ENCODE measurements around the gene MANSC1.

The MANSC1 gene

GRCh38 chr12:12392413-12392812, 42.4 kb upstream of the MANSC1 start:
- TF ChIP-seq CTCF (IDR thresholded peaks at IDR 0.05; ENCODE audit: borderline replicate concordance, insufficient read depth, low read depth, low read length): no peak
- H3K4me3 ChIP-seq (ENCODE audit: low read depth, low read length): no peak overlapping the region

- TF ChIP-seq CTCF (IDR thresholded peaks at IDR 0.05; ENCODE audit: borderline replicate concordance, insufficient read depth, low read depth, low read length): no peak
- no peak overlapping the region for H3K4me3 ChIP-seq (ENCODE audit: low read depth, low read length)
These were observed 37.5 kb upstream of the MANSC1 start for GRCh38 chr12:12387501-12387900.

GRCh38 chr12:12384571-12385340, 34.7 kb upstream of the MANSC1 start:
- H3K4me3 ChIP-seq (ENCODE audit: low read depth, low read length): no peak overlapping the region
- no peak for TF ChIP-seq CTCF (IDR thresholded peaks at IDR 0.05; ENCODE audit: borderline replicate concordance, insufficient read depth, low read depth, low read length)

GRCh38 chr12:12381982-12382381, 31.9 kb upstream of the MANSC1 start:
- no peak overlapping the region for H3K4me3 ChIP-seq (ENCODE audit: low read depth, low read length)
- no peak for TF ChIP-seq CTCF (IDR thresholded peaks at IDR 0.05; ENCODE audit: borderline replicate concordance, insufficient read depth, low read depth, low read length)

- no peak for TF ChIP-seq CTCF (IDR thresholded peaks at IDR 0.05; ENCODE audit: borderline replicate concordance, insufficient read depth, low read depth, low read length)
- no peak overlapping the region for H3K4me3 ChIP-seq (ENCODE audit: low read depth, low read length)
These were observed 31.0 kb upstream of the MANSC1 start for GRCh38 chr12:12380949-12381593.

GRCh38 chr12:12379831-12380730, 30.0 kb upstream of the MANSC1 start:
- no peak for TF ChIP-seq CTCF (IDR thresholded peaks at IDR 0.05; ENCODE audit: borderline replicate concordance, insufficient read depth, low read depth, low read length)
- no peak overlapping the region for H3K4me3 ChIP-seq (ENCODE audit: low read depth, low read length)

All from GM12875 (cell line).